Measurements from ENCODE around the gene PID1.

GRCh38 chr2:229137066-229137465 lies 134.0 kb downstream of the PID1 start:
- TF ChIP-seq POLR2AphosphoS5 (IDR thresholded peaks at IDR 0.05) (no peak), CTCF (IDR thresholded peaks at IDR 0.05) (no peak), POLR2A (IDR thresholded peaks at IDR 0.05) (no peak)

Measured in suprapubic skin (tissue), 4 donors.